ENCODE results near the gene IL17RE.
A peak's percentile ranks its signal among the peaks of the same experiment; 100 is the strongest.
"Not testable (repeated sequence)": the region's sequence is repeated elsewhere in the genome, so short reads cannot be mapped to it uniquely, and the experiment has no call there.

The IL17RE gene, protein sequence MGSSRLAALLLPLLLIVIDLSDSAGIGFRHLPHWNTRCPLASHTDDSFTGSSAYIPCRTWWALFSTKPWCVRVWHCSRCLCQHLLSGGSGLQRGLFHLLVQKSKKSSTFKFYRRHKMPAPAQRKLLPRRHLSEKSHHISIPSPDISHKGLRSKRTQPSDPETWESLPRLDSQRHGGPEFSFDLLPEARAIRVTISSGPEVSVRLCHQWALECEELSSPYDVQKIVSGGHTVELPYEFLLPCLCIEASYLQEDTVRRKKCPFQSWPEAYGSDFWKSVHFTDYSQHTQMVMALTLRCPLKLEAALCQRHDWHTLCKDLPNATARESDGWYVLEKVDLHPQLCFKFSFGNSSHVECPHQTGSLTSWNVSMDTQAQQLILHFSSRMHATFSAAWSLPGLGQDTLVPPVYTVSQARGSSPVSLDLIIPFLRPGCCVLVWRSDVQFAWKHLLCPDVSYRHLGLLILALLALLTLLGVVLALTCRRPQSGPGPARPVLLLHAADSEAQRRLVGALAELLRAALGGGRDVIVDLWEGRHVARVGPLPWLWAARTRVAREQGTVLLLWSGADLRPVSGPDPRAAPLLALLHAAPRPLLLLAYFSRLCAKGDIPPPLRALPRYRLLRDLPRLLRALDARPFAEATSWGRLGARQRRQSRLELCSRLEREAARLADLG

DNA sequence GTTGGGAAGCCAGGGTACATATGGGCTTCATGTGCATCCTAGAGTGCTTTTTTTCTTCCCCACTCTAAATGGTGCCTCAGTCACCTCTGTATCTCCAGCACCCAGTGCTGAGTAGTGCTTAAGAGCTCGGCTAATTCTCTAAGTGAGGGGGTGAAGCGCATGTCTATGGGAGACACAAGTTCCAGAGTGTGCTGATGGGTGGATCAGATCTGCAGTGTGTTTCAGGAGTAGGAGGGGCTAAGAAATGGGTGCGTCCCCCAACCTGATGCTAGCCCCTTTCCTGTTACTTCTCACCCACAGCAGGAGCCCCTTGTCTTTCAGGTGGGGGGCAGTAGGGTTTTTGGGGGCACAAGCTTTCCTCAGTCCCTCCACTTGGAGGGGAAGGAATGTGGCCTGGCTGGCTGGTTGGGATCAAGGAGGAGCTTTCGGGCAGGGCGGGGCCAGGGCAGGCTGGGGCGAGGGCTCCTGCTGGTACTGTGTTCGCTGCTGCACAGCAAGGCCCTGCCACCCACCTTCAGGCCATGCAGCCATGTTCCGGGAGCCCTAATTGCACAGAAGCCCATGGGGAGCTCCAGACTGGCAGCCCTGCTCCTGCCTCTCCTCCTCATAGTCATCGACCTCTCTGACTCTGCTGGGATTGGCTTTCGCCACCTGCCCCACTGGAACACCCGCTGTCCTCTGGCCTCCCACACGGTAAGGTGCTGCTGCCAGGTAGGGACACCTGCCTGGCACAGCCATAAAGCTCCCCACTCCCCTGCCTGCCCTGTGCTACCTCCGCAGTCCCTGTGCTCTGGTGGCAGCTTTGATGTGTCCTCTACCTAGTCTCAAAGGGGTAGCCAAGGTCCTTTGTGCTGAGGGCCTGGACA, at the start of gene IL17RE:
Gene IL17RE, plus strand, starts transcription at position 477 of the 866 bp plus-strand sequence. Its CDS starts 85 bp downstream, at position 562.
- peak within 1 kb of the TSS; percentile 26 for H3K4me3 ChIP-seq (ENCODE audit: low read depth, low read length)
- H3K36me3 ChIP-seq (ENCODE audit: control insufficient read depth, insufficient read depth, low read length), result no peaks in the 10 kb centered on the region
- H3K4me1 ChIP-seq (ENCODE audit: control insufficient read depth, insufficient read depth, low read length), result peaks cover 9% of the 10 kb centered on the region
- H3K9me3 ChIP-seq (ENCODE audit: control insufficient read depth, insufficient read depth, low read length), result no peaks in the 10 kb centered on the region
- no peaks in the 10 kb centered on the region for H3K27me3 ChIP-seq (ENCODE audit: control insufficient read depth, insufficient read depth, low read length)
- peak within 1 kb of the TSS; percentile 37 for H3K9ac ChIP-seq (ENCODE audit: low read depth, low read length)

DNA sequence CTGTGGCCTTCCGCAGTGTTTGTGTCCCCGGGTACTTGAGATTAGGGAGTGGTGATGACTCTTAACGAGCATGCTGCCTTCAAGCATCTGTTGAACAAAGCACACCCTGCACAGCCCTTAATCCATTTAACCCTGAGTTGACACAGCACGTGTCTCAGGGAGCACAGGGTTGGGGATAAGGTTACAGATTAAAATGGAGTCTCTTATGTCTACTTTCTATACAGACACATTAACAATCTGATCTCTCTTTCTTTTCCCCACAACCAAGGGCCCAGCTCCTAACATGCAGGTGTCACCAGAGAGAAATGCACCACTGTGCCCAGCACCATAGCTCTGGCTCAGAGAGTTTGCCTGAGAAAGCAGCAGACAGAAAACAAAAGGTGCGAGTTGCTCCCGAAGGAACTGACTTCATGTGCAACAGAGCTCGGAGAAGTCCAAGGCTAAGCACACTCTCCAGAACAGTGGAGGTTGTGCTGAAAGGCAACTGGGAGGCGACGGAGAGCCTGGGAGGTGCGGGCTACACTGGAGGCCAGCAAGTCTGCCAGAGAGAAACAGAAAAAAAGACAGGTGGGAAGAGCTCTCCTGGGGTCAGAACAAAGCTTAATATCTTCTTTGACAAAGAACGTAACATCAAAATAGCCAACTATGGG, 48.2 kb upstream of the IL17RE start:
- not testable (repeated sequence) for H3K4me1 ChIP-seq (ENCODE audit: control insufficient read depth, insufficient read depth, low read length); H3K9ac ChIP-seq (ENCODE audit: low read depth, low read length); H3K27me3 ChIP-seq (ENCODE audit: control insufficient read depth, insufficient read depth, low read length); H3K36me3 ChIP-seq (ENCODE audit: control insufficient read depth, insufficient read depth, low read length); H3K9me3 ChIP-seq (ENCODE audit: control insufficient read depth, insufficient read depth, low read length); H3K4me3 ChIP-seq (ENCODE audit: low read depth, low read length)

DNA sequence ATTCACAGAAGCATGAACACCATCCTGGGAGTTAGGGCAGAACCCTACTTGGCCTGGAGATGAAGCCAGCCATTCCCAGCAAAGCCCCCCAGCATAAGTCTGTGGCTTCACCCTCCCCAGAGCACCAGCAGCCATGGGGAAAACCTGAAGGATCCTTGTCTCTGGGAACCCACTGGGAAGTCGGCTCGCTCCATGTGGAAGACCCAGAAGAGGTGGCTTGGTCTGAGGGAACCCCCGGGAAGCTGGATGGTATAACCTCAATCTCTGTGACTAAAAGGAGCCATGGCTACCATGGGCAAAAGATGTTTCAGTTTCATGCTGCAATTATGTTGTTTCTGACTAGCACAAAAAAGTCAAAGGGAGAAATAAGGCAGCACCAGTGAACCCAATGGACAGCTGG, 47.1 kb upstream of the IL17RE start:
- no peaks in the 10 kb centered on the region for H3K27me3 ChIP-seq (ENCODE audit: control insufficient read depth, insufficient read depth, low read length)
- H3K4me1 ChIP-seq (ENCODE audit: control insufficient read depth, insufficient read depth, low read length), result no peaks in the 10 kb centered on the region
- H3K4me3 ChIP-seq (ENCODE audit: low read depth, low read length), result no peak overlapping the region
- H3K36me3 ChIP-seq (ENCODE audit: control insufficient read depth, insufficient read depth, low read length), result no peaks in the 10 kb centered on the region
- H3K9ac ChIP-seq (ENCODE audit: low read depth, low read length), result no peak overlapping the region
- no peaks in the 10 kb centered on the region for H3K9me3 ChIP-seq (ENCODE audit: control insufficient read depth, insufficient read depth, low read length)

DNA sequence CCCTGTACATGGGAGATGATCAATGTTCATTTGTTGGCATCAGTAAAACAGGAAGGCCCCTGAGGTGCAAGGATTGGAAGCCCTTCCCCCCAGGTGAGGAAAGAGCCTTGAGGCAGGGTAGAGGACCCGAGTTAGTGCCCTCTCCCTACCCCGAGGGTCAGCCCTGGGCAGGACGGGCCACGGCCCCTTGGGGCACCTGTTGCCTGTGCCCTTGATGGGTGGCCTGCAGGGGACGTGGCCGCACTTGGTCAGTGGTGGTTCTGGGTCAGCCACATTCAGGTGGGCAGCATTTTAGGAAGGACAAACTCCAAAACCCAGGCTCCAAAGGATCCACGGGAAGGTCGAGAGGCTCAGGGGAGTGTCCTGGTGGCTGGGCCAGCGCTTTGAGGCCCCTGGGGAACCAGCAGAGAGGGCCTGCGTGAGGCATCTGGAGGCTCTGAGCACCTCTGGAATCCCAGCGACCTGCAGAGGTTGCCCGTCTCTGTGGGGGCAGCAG, 43.1 kb upstream of the IL17RE start:
- H3K9ac ChIP-seq (ENCODE audit: low read depth, low read length), result no peak overlapping the region
- H3K36me3 ChIP-seq (ENCODE audit: control insufficient read depth, insufficient read depth, low read length), result no peaks in the 10 kb centered on the region
- H3K4me3 ChIP-seq (ENCODE audit: low read depth, low read length), result no peak overlapping the region
- H3K9me3 ChIP-seq (ENCODE audit: control insufficient read depth, insufficient read depth, low read length), result no peaks in the 10 kb centered on the region
- no peaks in the 10 kb centered on the region for H3K4me1 ChIP-seq (ENCODE audit: control insufficient read depth, insufficient read depth, low read length)
- no peaks in the 10 kb centered on the region for H3K27me3 ChIP-seq (ENCODE audit: control insufficient read depth, insufficient read depth, low read length)

DNA sequence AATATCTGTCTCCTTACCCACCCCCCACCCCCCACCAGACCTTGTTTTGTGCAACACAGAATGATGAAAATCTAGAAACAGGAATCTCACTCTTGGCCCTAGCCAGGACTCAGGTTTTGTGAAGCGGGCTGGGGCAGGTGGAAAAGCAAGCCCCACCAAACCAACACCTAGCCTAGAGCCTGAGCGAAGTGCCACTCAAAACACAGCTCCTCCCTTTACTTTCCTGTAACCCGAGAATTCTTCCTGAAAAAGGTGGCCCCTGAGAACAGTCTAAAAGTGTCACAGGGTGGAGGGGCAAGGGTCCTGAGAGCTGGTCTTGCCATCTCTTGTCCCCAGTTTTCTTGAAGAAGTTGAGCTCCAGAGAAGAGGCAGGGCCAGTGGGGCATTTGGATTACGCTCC, 41.4 kb upstream of the IL17RE start:
- H3K9ac ChIP-seq (ENCODE audit: low read depth, low read length), result no peak overlapping the region
- H3K27me3 ChIP-seq (ENCODE audit: control insufficient read depth, insufficient read depth, low read length), result no peaks in the 10 kb centered on the region
- H3K4me1 ChIP-seq (ENCODE audit: control insufficient read depth, insufficient read depth, low read length), result no peaks in the 10 kb centered on the region
- H3K9me3 ChIP-seq (ENCODE audit: control insufficient read depth, insufficient read depth, low read length), result no peaks in the 10 kb centered on the region
- no peak overlapping the region for H3K4me3 ChIP-seq (ENCODE audit: low read depth, low read length)
- H3K36me3 ChIP-seq (ENCODE audit: control insufficient read depth, insufficient read depth, low read length), result no peaks in the 10 kb centered on the region

DNA sequence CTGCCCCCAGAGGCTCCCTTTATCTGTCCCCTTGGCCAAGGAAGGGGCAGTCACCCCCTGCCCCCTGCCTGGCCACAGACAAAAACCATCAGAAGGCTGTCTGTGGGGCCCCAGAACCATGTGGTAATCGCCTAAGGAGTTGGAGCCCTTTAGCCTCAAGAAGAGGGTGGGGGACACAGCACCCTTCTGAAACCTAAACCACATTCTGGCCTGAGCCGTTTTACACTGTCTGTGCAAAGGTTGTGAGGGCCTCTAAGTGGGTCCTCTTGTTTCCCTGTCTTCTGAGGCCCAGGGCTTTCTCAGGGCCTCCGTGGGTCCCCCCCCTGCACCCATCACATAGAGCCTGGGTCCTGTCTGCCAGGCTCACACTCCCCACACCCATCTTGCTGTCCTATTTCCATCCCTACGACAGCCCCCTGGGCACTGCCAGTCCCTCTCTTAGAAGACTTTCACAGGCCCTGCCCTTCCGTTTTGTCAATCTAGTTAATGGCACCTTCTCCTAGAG, 41.0 kb upstream of the IL17RE start:
- H3K4me3 ChIP-seq (ENCODE audit: low read depth, low read length), result no peak overlapping the region
- no peak overlapping the region for H3K9ac ChIP-seq (ENCODE audit: low read depth, low read length)

DNA sequence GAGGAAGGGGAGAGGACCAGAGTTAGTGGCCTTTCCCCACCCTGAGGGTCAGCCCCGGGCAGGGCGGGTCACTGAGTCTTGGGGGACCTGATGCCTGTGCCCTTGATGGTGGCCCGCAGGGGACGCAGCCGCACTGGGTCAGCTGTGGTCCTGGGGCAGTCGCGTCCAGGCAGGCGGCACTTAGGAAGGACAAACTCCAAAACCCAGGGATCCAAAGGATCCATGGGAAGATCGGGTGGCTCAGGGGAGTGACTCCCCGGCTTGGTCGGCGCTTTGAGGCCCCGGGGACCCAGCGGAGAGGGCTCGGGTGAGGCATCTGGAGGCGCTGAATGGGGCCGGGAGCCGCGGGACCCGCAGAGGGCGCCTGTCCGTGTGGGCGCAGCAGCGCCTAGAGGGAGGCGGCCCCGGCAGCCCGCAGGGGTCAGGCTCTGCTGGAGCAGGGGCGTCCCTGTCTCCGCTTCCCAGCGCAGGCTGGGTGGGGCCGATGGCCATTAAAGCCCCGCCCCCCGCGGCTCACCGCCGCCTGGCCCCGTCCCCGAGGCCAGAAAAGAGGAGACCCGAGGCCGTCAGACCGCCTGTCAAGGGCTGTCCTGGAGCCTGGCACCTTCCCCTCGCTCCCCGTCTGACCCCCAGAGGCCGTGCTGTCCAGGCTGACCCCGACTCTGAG, 40.1 kb upstream of the IL17RE start:
- Histone ChIP-seq H3K9ac (ENCODE audit: low read depth, low read length) (no peak overlapping the region), H3K36me3 (ENCODE audit: control insufficient read depth, insufficient read depth, low read length) (no peaks in the 10 kb centered on the region), H3K9me3 (ENCODE audit: control insufficient read depth, insufficient read depth, low read length) (no peaks in the 10 kb centered on the region), H3K4me1 (ENCODE audit: control insufficient read depth, insufficient read depth, low read length) (no peaks in the 10 kb centered on the region), H3K4me3 (ENCODE audit: low read depth, low read length) (peak overlapping the region; percentile 48), H3K27me3 (ENCODE audit: control insufficient read depth, insufficient read depth, low read length) (no peaks in the 10 kb centered on the region)

More for the DNA sequence above, 41.0 kb upstream of the IL17RE start:
- H3K27me3 ChIP-seq (ENCODE audit: control insufficient read depth, insufficient read depth, low read length), result no peaks in the 10 kb centered on the region
- no peaks in the 10 kb centered on the region for H3K36me3 ChIP-seq (ENCODE audit: control insufficient read depth, insufficient read depth, low read length)
- H3K4me1 ChIP-seq (ENCODE audit: control insufficient read depth, insufficient read depth, low read length), result no peaks in the 10 kb centered on the region
- H3K9me3 ChIP-seq (ENCODE audit: control insufficient read depth, insufficient read depth, low read length), result no peaks in the 10 kb centered on the region

DNA sequence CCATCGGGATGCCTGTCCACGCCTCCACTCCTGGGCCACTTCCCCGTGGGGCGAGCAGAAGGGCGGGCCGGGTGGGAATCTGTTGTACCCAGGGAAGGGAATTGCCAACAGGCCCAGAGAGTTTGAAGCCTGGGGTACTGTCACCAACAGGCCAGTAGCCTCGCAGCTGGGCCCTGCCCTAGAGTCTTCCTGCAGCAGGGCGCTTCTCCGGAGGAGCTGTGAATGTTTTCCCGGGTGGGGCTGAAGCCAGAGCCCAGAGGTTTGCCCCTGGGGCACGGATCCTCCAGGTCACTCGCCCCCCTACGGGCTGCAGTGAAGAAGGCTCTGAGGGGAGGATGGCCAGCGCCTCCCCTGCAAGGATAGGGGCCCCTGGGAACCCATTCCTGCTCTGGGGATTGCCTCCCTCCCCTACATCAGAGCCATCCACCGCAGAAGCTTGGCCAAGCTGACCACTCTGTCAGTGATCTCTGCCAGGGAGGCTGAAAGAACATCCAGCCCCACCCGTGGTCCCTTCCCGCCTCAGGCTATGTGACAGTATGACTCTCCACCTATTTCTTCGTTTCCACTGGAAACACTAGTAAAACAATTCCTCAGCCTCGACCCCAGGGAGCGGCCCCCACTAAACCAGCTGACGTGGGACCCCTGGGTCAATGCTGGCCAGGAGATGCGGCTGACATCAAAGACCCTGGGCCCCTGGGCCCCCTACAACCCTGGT, 39.4 kb upstream of the IL17RE start:
- Histone ChIP-seq H3K9ac (ENCODE audit: low read depth, low read length) (no peak overlapping the region), H3K9me3 (ENCODE audit: control insufficient read depth, insufficient read depth, low read length) (no peaks in the 10 kb centered on the region), H3K4me1 (ENCODE audit: control insufficient read depth, insufficient read depth, low read length) (no peaks in the 10 kb centered on the region), H3K27me3 (ENCODE audit: control insufficient read depth, insufficient read depth, low read length) (no peaks in the 10 kb centered on the region), H3K36me3 (ENCODE audit: control insufficient read depth, insufficient read depth, low read length) (no peaks in the 10 kb centered on the region), H3K4me3 (ENCODE audit: low read depth, low read length) (peak overlapping the region; percentile 48)

DNA sequence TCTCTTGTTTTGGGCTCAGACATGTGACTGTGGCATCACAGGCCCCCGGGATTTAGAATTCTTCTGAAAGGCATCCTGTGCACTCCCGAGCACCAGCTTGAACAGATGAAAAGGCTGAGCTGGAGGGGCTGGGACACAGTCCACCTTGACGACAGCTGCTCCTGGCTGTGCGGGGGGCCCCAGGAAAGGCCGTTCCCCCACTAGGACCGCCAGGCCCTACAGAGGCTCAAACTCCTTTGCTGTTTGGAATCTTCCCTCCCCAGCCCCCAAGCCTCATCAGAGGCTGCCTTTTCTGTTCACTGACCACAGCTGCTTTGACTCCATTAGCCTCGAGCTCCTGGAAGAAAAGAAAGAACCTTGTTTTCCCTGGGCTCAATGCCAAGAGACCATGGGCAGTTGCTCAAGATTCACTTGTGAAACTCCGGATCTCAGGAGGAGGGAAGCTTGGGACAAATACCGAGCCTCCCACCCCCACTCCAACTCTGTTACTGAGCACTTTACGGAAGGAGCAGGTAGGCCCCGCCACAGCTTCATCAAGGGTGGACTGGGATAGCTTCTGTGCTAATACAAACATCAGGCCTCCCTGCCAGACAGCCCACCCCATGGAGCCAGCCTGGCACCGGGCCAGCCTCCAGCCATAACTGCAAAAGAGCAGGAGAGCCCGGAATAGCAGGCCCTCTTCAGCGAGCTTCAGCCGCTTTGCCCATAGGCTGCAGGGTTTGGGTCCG, 38.3 kb upstream of the IL17RE start:
- Histone ChIP-seq H3K4me3 (ENCODE audit: low read depth, low read length) (no peak overlapping the region), H3K9ac (ENCODE audit: low read depth, low read length) (no peak overlapping the region), H3K36me3 (ENCODE audit: control insufficient read depth, insufficient read depth, low read length) (no peaks in the 10 kb centered on the region), H3K4me1 (ENCODE audit: control insufficient read depth, insufficient read depth, low read length) (no peaks in the 10 kb centered on the region), H3K27me3 (ENCODE audit: control insufficient read depth, insufficient read depth, low read length) (no peaks in the 10 kb centered on the region), H3K9me3 (ENCODE audit: control insufficient read depth, insufficient read depth, low read length) (no peaks in the 10 kb centered on the region)

DNA sequence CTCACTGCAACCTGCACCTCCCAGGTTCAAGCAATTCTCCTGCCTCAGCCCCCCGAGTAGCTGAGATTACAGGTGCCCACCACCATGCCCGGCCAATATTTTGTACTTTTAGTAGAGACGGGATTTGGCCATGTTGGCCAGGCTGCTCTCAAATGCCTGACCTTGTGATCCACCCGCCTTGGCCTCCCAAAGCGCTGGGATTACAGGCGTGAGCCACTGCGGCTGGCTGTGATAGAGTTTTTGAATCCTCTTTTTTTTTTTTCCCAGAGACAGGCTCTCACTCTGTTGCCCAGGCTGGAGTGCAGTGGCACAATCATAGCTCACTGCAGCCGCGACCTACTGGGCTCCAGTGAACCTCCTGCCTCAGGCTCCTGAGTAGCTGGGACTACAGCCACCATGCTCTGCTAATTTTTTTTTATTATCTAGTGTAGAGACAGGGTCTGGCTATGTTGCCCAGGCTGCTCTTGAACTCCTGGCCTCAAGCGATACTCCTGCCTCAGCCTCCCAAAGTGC, 37.5 kb upstream of the IL17RE start:
- H3K9ac ChIP-seq (ENCODE audit: low read depth, low read length); H3K4me1 ChIP-seq (ENCODE audit: control insufficient read depth, insufficient read depth, low read length); H3K27me3 ChIP-seq (ENCODE audit: control insufficient read depth, insufficient read depth, low read length); H3K36me3 ChIP-seq (ENCODE audit: control insufficient read depth, insufficient read depth, low read length); H3K9me3 ChIP-seq (ENCODE audit: control insufficient read depth, insufficient read depth, low read length); H3K4me3 ChIP-seq (ENCODE audit: low read depth, low read length): not testable (repeated sequence)

All from iPS-15b (cell line).